K562 (cell line): ENCODE measurements around the gene NECTIN1. TPM values are rescaled to one million over a fixed set of nuclear protein-coding genes. Genes with fewer than 3 reads are reported as not detected.

Experiments
- ATAC-seq: fragments of 200-7000 bp; cut with Tn5 transposase; 3 replicates; pipeline ENCODE4 v1.9.1; 2020; ENCODE audit warnings: moderate library complexity
- BruUV-seq: library from RNA; stranded (reverse); fragments of 400-500 nt; replicated peaks from 2 replicates; lab custom pipeline; 2021; lab: Mats Ljungman, UMichigan
- CTCF ChIA-PET: fragments of 300-600 bp; formaldehyde crosslinking; extraction: SDS; loops from one replicate; lab custom pipeline; 2021; ENCODE audit warnings: low intra/inter-chr PET ratio; lab: Yijun Ruan, JAX
- POLR2A ChIA-PET: fragments of 300-600, 350-650 bp; sonication (Branson Sonifier 250); formaldehyde crosslinking; extraction: SDS; loops from one replicate; lab custom pipeline; 2021; ENCODE audit warnings: antibody characterized with exemption, inconsistent platforms; lab: Yijun Ruan, JAX
- DNase-seq, 4 experiments: peaks; one replicate each; pipeline versions ENCODE4 v3.0.0 to v3.0.0-alpha.2; 2011 to 2018; ENCODE audit warnings: low spot score in 3 of 4, mixed read lengths in 3 of 4; ENCODE audit errors: extremely low read depth in 1 of 4
- FAIRE-seq: peaks from 2 replicates; lab custom pipeline; 2011; peaks lifted over from hg19 to GRCh38; lab: Jason Lieb, UNC
- H2AFZ ChIP-seq: 2 replicates; pipeline ENCODE4 v1.6.0; 2011; ENCODE audit warnings: low read depth, low read length, control low read depth, inconsistent platforms
- H3K27ac ChIP-seq: fragments of 200-600 bp; 3 replicates; pipeline ENCODE4 v1.8.0; 2011; ENCODE audit warnings: low read depth, mild to moderate bottlenecking, control low read depth, inconsistent platforms, low read length, moderate library complexity, mixed read lengths; ENCODE audit errors: extremely low read depth
- H3K27me3 ChIP-seq, 2 experiments: fragments of 300-600 bp in 1 of 2; 2 replicates in 1 of 2; 3 replicates in 1 of 2; pipeline versions ENCODE4 v1.6.0 to v1.8.0; 2011; ENCODE audit warnings: inconsistent platforms in 2 of 2, low read length in 2 of 2, mild to moderate bottlenecking in 1 of 2, mixed read lengths in 1 of 2, moderate library complexity in 1 of 2; ENCODE audit not compliant: control insufficient read depth in 2 of 2, insufficient read depth in 2 of 2
- H3K36me3 ChIP-seq: fragments of 300-600 bp; 3 replicates; pipeline ENCODE4 v1.8.0; 2011; ENCODE audit warnings: mild to moderate bottlenecking, low read length, inconsistent platforms; ENCODE audit not compliant: control insufficient read depth, insufficient read depth
- H3K4me1 ChIP-seq, 2 experiments: fragments of 200-600 bp in 1 of 2; replicated peaks in 1 of 2; 2 replicates in 1 of 2; 3 replicates in 1 of 2; pipeline versions ENCODE4 v1.5.1 to v1.8.0; 2011; ENCODE audit warnings: inconsistent platforms in 2 of 2, low read length in 2 of 2, mild to moderate bottlenecking in 1 of 2, mixed read lengths in 1 of 2, moderate library complexity in 1 of 2; ENCODE audit not compliant: control insufficient read depth in 2 of 2, insufficient read depth in 2 of 2
- H3K4me2 ChIP-seq: 2 replicates; pipeline ENCODE4 v1.6.1; 2011; ENCODE audit warnings: low read length, control low read depth, inconsistent platforms, mixed read lengths; ENCODE audit not compliant: insufficient read depth
- H3K4me3 ChIP-seq: fragments of 200-600 bp; sonication (generic), shearing (Covaris generic); 2 replicates; pipeline ENCODE4 v1.5.1; 2016; ENCODE audit warnings: control low read depth, inconsistent platforms
- H3K79me2 ChIP-seq: fragments of 200-600 bp; 3 replicates; pipeline ENCODE4 v1.8.0; 2011; ENCODE audit warnings: low read length, inconsistent platforms; ENCODE audit not compliant: control insufficient read depth, insufficient read depth
- H3K9ac ChIP-seq, 2 experiments: 2 replicates each; pipeline versions ENCODE4 v1.6.0 to v1.6.1; 2011; ENCODE audit warnings: low read depth in 2 of 2, low read length in 2 of 2, control low read depth in 1 of 2, inconsistent platforms in 1 of 2, mild to moderate bottlenecking in 1 of 2, mixed read lengths in 1 of 2; ENCODE audit not compliant: insufficient read depth in 1 of 2
- H3K9me1 ChIP-seq: one replicate; pipeline ENCODE4 v1.6.0; 2011; ENCODE audit warnings: inconsistent platforms, mild to moderate bottlenecking, low read length, moderate library complexity; ENCODE audit not compliant: control insufficient read depth, insufficient read depth
- H3K9me3 ChIP-seq: replicated peaks from 2 replicates; pipeline ENCODE4 v1.5.1; 2011; ENCODE audit warnings: low read depth, low read length, inconsistent platforms; ENCODE audit not compliant: control insufficient read depth, insufficient read depth
- H4K20me1 ChIP-seq: replicated peaks from 2 replicates; pipeline ENCODE4 v1.6.1; 2011; ENCODE audit warnings: low read length, inconsistent platforms, mixed read lengths; ENCODE audit not compliant: control insufficient read depth, insufficient read depth
- ATF4 ChIP-seq: fragments of 450-650 bp; formaldehyde crosslinking; IDR thresholded peaks from 2 replicates; pipeline ENCODE4 v1.4.0; 2022; ENCODE audit warnings: mild to moderate bottlenecking, moderate library complexity
- EGR1 ChIP-seq: fragments of 450-650 bp; conservative IDR thresholded peaks from 2 replicates; pipeline ENCODE4 v1.6.1; 2017; ENCODE audit warnings: mild to moderate bottlenecking
- ID3 ChIP-seq, 2 experiments: fragments of 250-450 bp in 1 of 2; fragments of 450-650 bp in 1 of 2; sonication (Bioruptor Pico) in 1 of 2; IDR thresholded peaks; 2 replicates each; pipeline versions ENCODE4 v1.6.1 to v1.8.0; 2016 to 2021; ENCODE audit warnings: mild to moderate bottlenecking in 2 of 2, moderate library complexity in 2 of 2, missing compliant biosample characterization in 1 of 2, missing genetic modification characterization in 1 of 2
- MAZ ChIP-seq, 2 experiments: fragments of 450-650 bp in 1 of 2; sonication (generic) in 1 of 2; formaldehyde crosslinking; IDR thresholded peaks in 1 of 2; conservative IDR thresholded peaks in 1 of 2; 2 replicates each; pipeline versions ENCODE4 v1.4.0 to v1.5.0; 2020; ENCODE audit warnings: mild to moderate bottlenecking in 1 of 2, missing genetic modification reagents in 1 of 2
- MEF2A ChIP-seq: IDR thresholded peaks from 2 replicates; pipeline ENCODE4 v1.6.1; 2011; ENCODE audit warnings: low read depth, mild to moderate bottlenecking, low read length, moderate library complexity; ENCODE audit not compliant: control insufficient read depth
- NCOA4 ChIP-seq: fragments of 450-650 bp; IDR thresholded peaks from 2 replicates; pipeline ENCODE4 v1.6.1; 2018; ENCODE audit warnings: mild to moderate bottlenecking; ENCODE audit not compliant: partially characterized antibody
- PCBP1 ChIP-seq: fragments of 200-400 bp; formaldehyde crosslinking; IDR thresholded peaks from 2 replicates; pipeline ENCODE4 v1.6.1; 2018; ENCODE audit warnings: mild to moderate bottlenecking, low read depth, low read length; ENCODE audit not compliant: poor library complexity, severe bottlenecking
- POLR2H ChIP-seq: IDR thresholded peaks from 2 replicates; pipeline ENCODE4 v1.6.1; 2016; ENCODE audit warnings: missing genetic modification characterization, low read depth, mild to moderate bottlenecking, control low read depth, missing compliant biosample characterization, moderate library complexity
- RAD51 ChIP-seq: fragments of 450-650 bp; IDR thresholded peaks from 2 replicates; pipeline ENCODE4 v1.7.1; 2016; ENCODE audit warnings: low read depth, mild to moderate bottlenecking, borderline replicate concordance
- SETDB1 ChIP-seq: IDR thresholded peaks from one replicate; pipeline ENCODE4 v1.6.1; 2012; ENCODE audit warnings: low read length, control low read depth, inconsistent platforms
- SIRT6 ChIP-seq: IDR thresholded peaks from one replicate; pipeline ENCODE4 v1.6.1; 2012; ENCODE audit warnings: low read depth, mild to moderate bottlenecking, control low read depth, inconsistent platforms, low read length, moderate library complexity
- SIX5 ChIP-seq, 2 experiments: IDR thresholded peaks; 2 replicates each; pipeline ENCODE4 v1.6.1; 2011; ENCODE audit warnings: low read length in 2 of 2, borderline replicate concordance in 1 of 2, low read depth in 1 of 2, mild to moderate bottlenecking in 1 of 2, moderate library complexity in 1 of 2; ENCODE audit not compliant: insufficient read depth in 1 of 2
- STAT5B ChIP-seq: fragments of 250-450 bp; sonication (Bioruptor Pico); IDR thresholded peaks from 2 replicates; pipeline ENCODE4 v1.8.0; 2021; ENCODE audit warnings: mild to moderate bottlenecking, inconsistent platforms
- ZBTB2 ChIP-seq: fragments of 450-650 bp; IDR thresholded peaks from 2 replicates; pipeline ENCODE4 v1.6.1; 2016; ENCODE audit warnings: antibody characterized with exemption
- ZNF134 ChIP-seq: fragments of 250-450 bp; sonication (Bioruptor Pico); conservative IDR thresholded peaks from 2 replicates; pipeline ENCODE4 v1.4.0; 2020
- ZNF274 ChIP-seq: IDR thresholded peaks from 2 replicates; pipeline ENCODE4 v1.6.1; 2011; ENCODE audit warnings: low read depth, mild to moderate bottlenecking, low read length, moderate library complexity, borderline replicate concordance
- ZNF695 ChIP-seq: fragments of 450-650 bp; formaldehyde crosslinking; IDR thresholded peaks from 2 replicates; pipeline ENCODE4 v1.4.0; 2020; ENCODE audit warnings: mild to moderate bottlenecking, moderate library complexity
- WGBS: fragments of 100-300 bp; shearing (Covaris generic); methylation state at CpG from one replicate; pipeline ENCODE4 v1.1.6; 2016; ENCODE audit warnings: low coverage, mixed read lengths; ENCODE audit not compliant: insufficient coverage; ENCODE audit errors: missing lambda C conversion rate; 5-methylcytosine and 5-hydroxymethylcytosine counted together
- in situ Hi-C: fragments of 300-500 bp; cut with MboI; formaldehyde crosslinking; loops from 4 replicates; pipeline ENCODE4 v1.15.0; 2018; ENCODE audit warnings: inconsistent platforms, mixed read lengths
- intact Hi-C: fragments of 100-400 bp; cut with micrococcal nuclease; formaldehyde crosslinking; loops from 2 replicates; pipeline ENCODE4 v1.14.2; 2022
- polyA plus RNA-seq, 8 experiments: library from polyadenylated mRNA; depleted of rRNA in 4 of 8; stranded (reverse) in 5 of 8; unstranded in 3 of 8; fragments of >200 nt; fragmentation: Nextera tagmentation in 2 of 8; fragmentation: Illumina TruSeq in 1 of 8; extraction: Ambion mirVana in 2 of 8; extraction: Trizol in 1 of 8; gene quantifications; 2 replicates each; pipeline versions ENCODE4 v1.2.1 to v1.2.3, GENCODE V29; 2011 to 2014; ENCODE audit warnings: inconsistent platforms in 1 of 8, missing spikeins in 1 of 8
- total RNA-seq, 7 experiments: library from RNA; depleted of rRNA in 6 of 7; stranded (reverse); fragments of >200 nt in 6 of 7; fragmentation: Illumina TruSeq in 2 of 7; extraction: Trizol in 2 of 7; gene quantifications; 2 replicates each; pipeline versions ENCODE4 v1.2.1 to v1.2.3, GENCODE V29; 2011 to 2021; ENCODE audit warnings: low replicate concordance in 1 of 7

Gene NECTIN1
- total and polyA plus RNA-seq, 9 of the 15 experiments (the other 6 are each of a cell fraction or from before 2014, with no cell fraction given) = 0.09 to 0.53 (median 0.23) TPM; not detected in 2

GRCh38 chr11:119659971-119660723 is 68.9 kb downstream of the NECTIN1 start:
- H3K36me3 ChIP-seq = no peaks in the 10 kb centered on the region
- in situ Hi-C loops (loop anchor here (25.0 kb wide), 1 partner anchor 452 kb away; no protein-coding TSS in a partner anchor), intact Hi-C loops (loop anchor here (10.0 kb wide), 1 partner anchor 645 kb away; no protein-coding TSS in a partner anchor)
- POLR2A ChIA-PET = no interaction called here
- peaks cover 6% of the 10 kb centered on the region; the same call in 1 of the 2 replicates for H4K20me1 ChIP-seq
- H3K4me3 ChIP-seq = no peak overlapping the region
- H3K4me2 ChIP-seq = no peak overlapping the region
- H3K9me3 ChIP-seq = no peaks in the 10 kb centered on the region
- FAIRE-seq = no peak
- no peak overlapping the region for H3K27ac ChIP-seq
- no peak for ATAC-seq
- no peak overlapping the region for H2AFZ ChIP-seq
- BruUV-seq = no TSS peak
- no peak for DNase-seq
- H3K4me1 ChIP-seq = no peaks in the 10 kb centered on the region; a peak in 1 of 5 replicates
- WGBS = under 1% methylated on average over 14 of the region's 17 CpGs
- H3K27me3 ChIP-seq = peaks cover 13 to 44% of the 10 kb centered on the region in 2 experiments; a peak in 4 of 5 replicates
- no peak overlapping the region for H3K9ac ChIP-seq
- H3K9me1 ChIP-seq = no peaks in the 10 kb centered on the region
- CTCF ChIA-PET = no interaction called here
- H3K79me2 ChIP-seq = no peaks in the 10 kb centered on the region
- TF ChIP-seq NCOA4 (no peak), ZNF134 (no peak), MEF2A (no peak), POLR2H (no peak), RAD51 (no peak), MAZ (CRISPR knock-in tag; conservative IDR thresholded peaks at IDR 0.05 in 1 of 2, IDR thresholded peaks at IDR 0.05 in 1 of 2) (no peak), SETDB1 (no peak), ID3 (CRISPR knock-in tag; IDR thresholded peaks at IDR 0.05) (no peak), ID3 (tag; IDR thresholded peaks at IDR 0.05) (no peak), ZBTB2 (no peak), EGR1 (no peak), STAT5B (CRISPR knock-in tag) (no peak), ZNF695 (CRISPR knock-in tag) (no peak), SIRT6 (no peak), ATF4 (no peak), ZNF274 (no peak), PCBP1 (no peak), SIX5 (IDR thresholded peaks at IDR 0.05; ENCODE audit: borderline replicate concordance in 1 of 2, insufficient read depth in 1 of 2, low read depth in 1 of 2, low read length in 2 of 2) (no peak)
